SK-N-SH (cell line): ENCODE results near the gene CHST11. TPM values are rescaled to one million over a fixed set of nuclear protein-coding genes. Genes with fewer than 3 reads are reported as not detected.
A peak's percentile ranks its signal among the peaks of the same experiment; 100 is the strongest.

ENCODE experiments used
- CTCF ChIA-PET: fragments of 300-600, 350-600 bp; formaldehyde crosslinking; extraction: SDS; loops from one replicate; lab custom pipeline; 2021; lab: Yijun Ruan, JAX
- POLR2A ChIA-PET: fragments of 350-600 bp; sonication (Branson Sonifier 250); formaldehyde crosslinking; extraction: SDS; loops from one replicate; lab custom pipeline; 2020; ENCODE audit warnings: antibody characterized with exemption, inconsistent platforms; lab: Yijun Ruan, JAX
- DNase-seq: peaks from one replicate; pipeline ENCODE4 v3.0.0; 2012
- H2AFZ ChIP-seq: fragments of 200-600 bp; sonication (generic); 2 replicates; pipeline ENCODE4 v1.8.1; 2016; ENCODE audit warnings: antibody characterized with exemption, mild to moderate bottlenecking, low read depth
- H3F3A ChIP-seq: fragments of 200-600 bp; sonication (generic); replicated peaks from 2 replicates; pipeline ENCODE3; 2016; ENCODE audit warnings: antibody characterized with exemption, mild to moderate bottlenecking; ENCODE audit not compliant: insufficient read depth
- H3K27ac ChIP-seq, 2 experiments: fragments of 200-500 bp in 1 of 2; fragments of 200-600 bp in 1 of 2; sonication (Bioruptor generic) in 1 of 2; sonication (generic), shearing (Covaris generic) in 1 of 2; 2 replicates each; pipeline versions ENCODE4 v1.5.1 to v1.6.1; 2014 to 2016; ENCODE audit warnings: low read depth in 2 of 2, inconsistent platforms in 1 of 2, low read length in 1 of 2, mild to moderate bottlenecking in 1 of 2, mixed read lengths in 1 of 2
- H3K27me3 ChIP-seq: fragments of 200-600 bp; sonication (generic), shearing (Covaris generic); 2 replicates; pipeline ENCODE4 v1.6.1; 2016; ENCODE audit warnings: mixed run types; ENCODE audit not compliant: insufficient read depth
- H3K36me3 ChIP-seq, 2 experiments: fragments of 200-500 bp in 1 of 2; fragments of 200-600 bp in 1 of 2; sonication (Bioruptor generic) in 1 of 2; sonication (generic) in 1 of 2; replicated peaks in 1 of 2; 2 replicates each; pipeline versions ENCODE3 to v1.5.1; 2014 to 2016; ENCODE audit warnings: low read length in 1 of 2, mild to moderate bottlenecking in 1 of 2; ENCODE audit not compliant: insufficient read depth in 2 of 2, control insufficient read depth in 1 of 2
- H3K4me1 ChIP-seq, 2 experiments: fragments of 200-500 bp in 1 of 2; fragments of 200-600 bp in 1 of 2; sonication (Bioruptor generic) in 1 of 2; sonication (generic), shearing (Covaris generic) in 1 of 2; 2 replicates each; pipeline versions ENCODE4 v1.5.1 to v1.6.1; 2014 to 2016; ENCODE audit warnings: low read depth in 1 of 2, low read length in 1 of 2, mixed run types in 1 of 2; ENCODE audit not compliant: insufficient read depth in 2 of 2, control insufficient read depth in 1 of 2
- H3K4me2 ChIP-seq: fragments of 200-600 bp; sonication (generic), shearing (Covaris generic); 2 replicates; pipeline ENCODE4 v1.6.1; 2017; ENCODE audit warnings: mixed run types
- H3K4me3 ChIP-seq, 2 experiments: fragments of 200-500 bp in 1 of 2; fragments of 200-600 bp in 1 of 2; sonication (Bioruptor generic) in 1 of 2; sonication (generic), shearing (Covaris generic) in 1 of 2; 2 replicates each; pipeline versions ENCODE4 v1.5.1 to v1.8.1; 2014 to 2016; ENCODE audit warnings: low read depth in 2 of 2, inconsistent platforms in 1 of 2, low read length in 1 of 2, mild to moderate bottlenecking in 1 of 2, mixed read lengths in 1 of 2, moderate library complexity in 1 of 2
- H3K79me2 ChIP-seq: fragments of 200-600 bp; sonication (generic); 2 replicates; pipeline ENCODE4 v1.8.1; 2017; ENCODE audit warnings: mild to moderate bottlenecking; ENCODE audit not compliant: insufficient read depth
- H3K9ac ChIP-seq: fragments of 200-600 bp; sonication (generic); 2 replicates; pipeline ENCODE4 v1.6.1; 2017; ENCODE audit warnings: mixed run types
- H3K9me2 ChIP-seq: fragments of 200-600 bp; sonication (generic); 2 replicates; pipeline ENCODE4 v1.6.1; 2017; ENCODE audit warnings: mixed run types
- H3K9me3 ChIP-seq: fragments of 200-600 bp; sonication (generic); 2 replicates; pipeline ENCODE4 v1.6.1; 2017; ENCODE audit warnings: mixed run types, mild to moderate bottlenecking, moderate library complexity
- H4K20me1 ChIP-seq: fragments of 200-600 bp; sonication (generic); 2 replicates; pipeline ENCODE4 v1.6.1; 2017; ENCODE audit warnings: mild to moderate bottlenecking, mixed run types; ENCODE audit not compliant: insufficient read depth
- EP300 ChIP-seq, 2 experiments: IDR thresholded peaks; 2 replicates each; pipeline versions ENCODE4 v1.4.0 to v1.6.1; 2012; ENCODE audit warnings: borderline replicate concordance in 1 of 2, low read depth in 1 of 2, low read length in 1 of 2
- EZH2phosphoT487 ChIP-seq: fragments of 200-600 bp; sonication (generic); IDR thresholded peaks from 2 replicates; pipeline ENCODE4 v1.6.1; 2017; ENCODE audit warnings: low read depth, mixed run types, mild to moderate bottlenecking, antibody characterized with exemption, moderate library complexity, borderline replicate concordance
- GABPA ChIP-seq: IDR thresholded peaks from 2 replicates; pipeline ENCODE4 v1.4.0; 2012; ENCODE audit warnings: low read depth, mild to moderate bottlenecking
- IRF3 ChIP-seq: fragments of 150-350 bp; IDR thresholded peaks from 2 replicates; pipeline ENCODE4 v1.6.1; 2016; ENCODE audit warnings: mild to moderate bottlenecking, low read depth, low read length
- MEF2A ChIP-seq: IDR thresholded peaks from 2 replicates; pipeline ENCODE4 v1.4.0; 2012; ENCODE audit warnings: low read depth, borderline replicate concordance
- MXI1 ChIP-seq: IDR thresholded peaks from 2 replicates; pipeline ENCODE4 v1.6.1; 2012; ENCODE audit warnings: mild to moderate bottlenecking, low read depth, low read length, improper control_type of control experiment
- NFIC ChIP-seq: IDR thresholded peaks from 2 replicates; pipeline ENCODE4 v1.4.0; 2012; ENCODE audit warnings: borderline replicate concordance
- RAD21 ChIP-seq: IDR thresholded peaks from 2 replicates; pipeline ENCODE4 v1.6.1; 2012; ENCODE audit warnings: mild to moderate bottlenecking, low read length
- RCOR1 ChIP-seq: fragments of 150-350 bp; IDR thresholded peaks from 2 replicates; pipeline ENCODE4 v1.6.1; 2017; ENCODE audit warnings: antibody characterized with exemption, low read length
- TCF12 ChIP-seq: IDR thresholded peaks from 2 replicates; pipeline ENCODE4 v1.4.0; 2012
- USF2 ChIP-seq: fragments of 150-350 bp; IDR thresholded peaks from 2 replicates; pipeline ENCODE4 v1.6.1; 2017; ENCODE audit warnings: antibody characterized with exemption, low read length, low read depth, borderline replicate concordance
- ZBTB33 ChIP-seq: IDR thresholded peaks from 2 replicates; pipeline ENCODE4 v1.4.0; 2012; ENCODE audit warnings: low read depth, borderline replicate concordance
- WGBS: methylation state at CpG from one replicate; pipeline ENCODE4 v1.1.6; 2017; ENCODE audit warnings: low lambda C conversion rate; 5-methylcytosine and 5-hydroxymethylcytosine counted together
- polyA plus RNA-seq, 3 experiments: library from polyadenylated mRNA; depleted of rRNA; stranded (reverse); fragments of >200 nt; gene quantifications; 2 replicates each; pipeline ENCODE4 v1.2.3, GENCODE V29; 2012
- TF ChIP-seq, protein P1 (sequence below): fragments of 200-600 bp; sonication (generic); IDR thresholded peaks from 2 replicates; pipeline ENCODE4 v1.6.1; 2017; ENCODE audit warnings: antibody characterized with exemption, mild to moderate bottlenecking, moderate library complexity
- TF ChIP-seq, protein P2 (sequence below): IDR thresholded peaks from 2 replicates; pipeline ENCODE4 v1.4.0; 2012; ENCODE audit warnings: low read depth

Gene CHST11
- polyA plus RNA-seq, 1 of the 3 experiments (the other 2 are of a cell fraction), result 18.6 TPM

DNA sequence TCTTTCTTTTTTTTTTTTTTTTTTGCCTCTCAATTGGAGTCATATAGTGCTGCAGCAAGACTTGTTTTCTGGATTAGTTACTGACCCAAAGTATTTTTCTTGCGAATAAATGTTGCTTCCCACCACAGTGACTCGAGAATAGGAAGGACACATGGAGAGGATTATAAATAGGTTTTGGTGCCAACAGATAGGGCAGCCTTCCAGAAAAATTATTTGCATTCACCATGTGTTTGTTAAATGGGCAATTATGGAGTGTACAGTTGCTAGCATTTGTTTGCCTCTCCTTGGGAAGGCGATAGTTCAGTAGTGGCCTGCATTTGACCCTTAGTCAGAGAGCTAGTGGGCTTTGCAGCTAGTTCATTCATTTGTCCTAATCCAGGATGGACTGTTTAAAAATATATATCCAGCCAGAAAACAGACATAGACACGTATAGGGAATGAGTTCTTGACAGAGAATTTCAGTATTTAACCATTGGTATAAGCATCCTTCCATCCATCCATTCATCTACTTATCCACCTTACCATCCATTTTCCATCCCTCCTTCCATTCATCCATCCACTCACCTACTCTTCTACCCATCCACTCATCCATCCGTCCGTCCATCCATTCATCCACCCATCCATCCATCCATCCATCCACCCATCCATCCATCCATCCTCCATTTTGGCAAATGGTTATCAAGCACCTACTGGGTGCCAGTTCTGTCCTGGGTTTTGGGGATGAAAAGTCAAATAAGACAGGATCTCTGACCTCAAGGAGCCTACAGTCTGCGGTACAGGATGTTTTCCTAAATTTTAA, 67.5 kb downstream of the CHST11 start:
- POLR2A ChIA-PET, result no interaction called here
- WGBS, result 73% methylated on average over 7 of the region's 7 CpGs
- H3K36me3 ChIP-seq, result no peaks in the 10 kb centered on the region
- H3K9ac ChIP-seq, result no peak overlapping the region
- no peaks in the 10 kb centered on the region for H3K9me2 ChIP-seq
- H3K79me2 ChIP-seq, result no peaks in the 10 kb centered on the region
- H2AFZ ChIP-seq, result no peak overlapping the region
- no peaks in the 10 kb centered on the region for H3F3A ChIP-seq
- CTCF ChIA-PET, result interaction anchor here (0.6 kb wide), 1 partner anchor 145 kb away, joined by 3 read pairs; no protein-coding TSS in a partner anchor
- no peaks in the 10 kb centered on the region for H3K9me3 ChIP-seq
- H3K4me2 ChIP-seq, result no peak overlapping the region
- peak overlapping the region in 1 of 2 experiments; percentile 53; a peak in 2 of 4 replicates for H3K27ac ChIP-seq
- peaks cover 0 to 43% of the 10 kb centered on the region in 2 experiments; a peak in 3 of 4 replicates for H3K4me1 ChIP-seq
- no peaks in the 10 kb centered on the region for H4K20me1 ChIP-seq
- H3K27me3 ChIP-seq, result no peaks in the 10 kb centered on the region
- TF ChIP-seq GABPA (no peak), USF2 (no peak), EP300 (IDR thresholded peaks at IDR 0.05; ENCODE audit: borderline replicate concordance in 1 of 2, low read depth in 1 of 2, low read length in 1 of 2) (peak in 1 of 2 experiments; percentile 58; a peak in 2 of 4 replicates), MXI1 (peak; percentile 62; the same call in 1 of the 2 replicates), RAD21 (peak; percentile 13; the same call in 1 of the 2 replicates), TCF12 (no peak), RCOR1 (peak; percentile 59)
- TF ChIP-seq, protein P1, sequence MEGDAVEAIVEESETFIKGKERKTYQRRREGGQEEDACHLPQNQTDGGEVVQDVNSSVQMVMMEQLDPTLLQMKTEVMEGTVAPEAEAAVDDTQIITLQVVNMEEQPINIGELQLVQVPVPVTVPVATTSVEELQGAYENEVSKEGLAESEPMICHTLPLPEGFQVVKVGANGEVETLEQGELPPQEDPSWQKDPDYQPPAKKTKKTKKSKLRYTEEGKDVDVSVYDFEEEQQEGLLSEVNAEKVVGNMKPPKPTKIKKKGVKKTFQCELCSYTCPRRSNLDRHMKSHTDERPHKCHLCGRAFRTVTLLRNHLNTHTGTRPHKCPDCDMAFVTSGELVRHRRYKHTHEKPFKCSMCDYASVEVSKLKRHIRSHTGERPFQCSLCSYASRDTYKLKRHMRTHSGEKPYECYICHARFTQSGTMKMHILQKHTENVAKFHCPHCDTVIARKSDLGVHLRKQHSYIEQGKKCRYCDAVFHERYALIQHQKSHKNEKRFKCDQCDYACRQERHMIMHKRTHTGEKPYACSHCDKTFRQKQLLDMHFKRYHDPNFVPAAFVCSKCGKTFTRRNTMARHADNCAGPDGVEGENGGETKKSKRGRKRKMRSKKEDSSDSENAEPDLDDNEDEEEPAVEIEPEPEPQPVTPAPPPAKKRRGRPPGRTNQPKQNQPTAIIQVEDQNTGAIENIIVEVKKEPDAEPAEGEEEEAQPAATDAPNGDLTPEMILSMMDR, result no peak
- DNase-seq, result no peak
- H3K4me3 ChIP-seq, result no peak overlapping the region

- CTCF ChIA-PET, result interaction anchor here (0.6 kb wide), 1 partner anchor 8 kb away, joined by 3 read pairs; no protein-coding TSS in a partner anchor
- WGBS, result 95% methylated on average over 4 of the region's 4 CpGs
- Histone ChIP-seq H3K36me3 (no peaks in the 10 kb centered on the region), H3F3A (no peaks in the 10 kb centered on the region), H3K9me3 (no peaks in the 10 kb centered on the region), H3K27me3 (no peaks in the 10 kb centered on the region), H3K79me2 (no peaks in the 10 kb centered on the region)
- POLR2A ChIA-PET, result interaction anchor here (0.7 kb wide), 1 partner anchor 143 kb away, joined by 4 read pairs; no protein-coding TSS in a partner anchor
- TF ChIP-seq IRF3 (no peak), TCF12 (no peak), USF2 (no peak), MEF2A (no peak), MXI1 (no peak), ZBTB33 (no peak), NFIC (no peak), EZH2phosphoT487 (no peak)
- TF ChIP-seq, protein P1, result no peak
- TF ChIP-seq, protein P2, sequence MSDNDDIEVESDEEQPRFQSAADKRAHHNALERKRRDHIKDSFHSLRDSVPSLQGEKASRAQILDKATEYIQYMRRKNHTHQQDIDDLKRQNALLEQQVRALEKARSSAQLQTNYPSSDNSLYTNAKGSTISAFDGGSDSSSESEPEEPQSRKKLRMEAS, result no peak
- TF ChIP-seq, all 33 proteins: peak for 0
- H3K27ac ChIP-seq, result no peak overlapping the region
- no peak for DNase-seq
- H3K4me2 ChIP-seq, result no peak overlapping the region
- no peaks in the 10 kb centered on the region for H4K20me1 ChIP-seq
- no peak overlapping the region for H3K9ac ChIP-seq
- no peak overlapping the region for H2AFZ ChIP-seq
- peaks cover 0 to 26% of the 10 kb centered on the region in 2 experiments; a peak in 3 of 4 replicates for H3K4me1 ChIP-seq
- H3K4me3 ChIP-seq, result no peak overlapping the region
- H3K9me2 ChIP-seq, result no peaks in the 10 kb centered on the region
Observed at GRCh38 chr12:104526320-104526719, 69.6 kb downstream of the CHST11 start.
